GM21367 (cell line): ENCODE measurements around the gene EFCAB8.
"Not testable (repeated sequence)": the region's sequence is repeated elsewhere in the genome, so short reads cannot be mapped to it uniquely, and the experiment has no call there.

Source experiments
- ATAC-seq: cut with Tn5 transposase; IDR thresholded peaks from one replicate; pipeline ENCODE4 v1.9.1; 2021; ENCODE audit not compliant: unreplicated experiment

EFCAB8 gene

GRCh38 chr20:32950539-32950938, 91.8 kb downstream of the EFCAB8 start:
- not testable (repeated sequence) for ATAC-seq

DNA sequence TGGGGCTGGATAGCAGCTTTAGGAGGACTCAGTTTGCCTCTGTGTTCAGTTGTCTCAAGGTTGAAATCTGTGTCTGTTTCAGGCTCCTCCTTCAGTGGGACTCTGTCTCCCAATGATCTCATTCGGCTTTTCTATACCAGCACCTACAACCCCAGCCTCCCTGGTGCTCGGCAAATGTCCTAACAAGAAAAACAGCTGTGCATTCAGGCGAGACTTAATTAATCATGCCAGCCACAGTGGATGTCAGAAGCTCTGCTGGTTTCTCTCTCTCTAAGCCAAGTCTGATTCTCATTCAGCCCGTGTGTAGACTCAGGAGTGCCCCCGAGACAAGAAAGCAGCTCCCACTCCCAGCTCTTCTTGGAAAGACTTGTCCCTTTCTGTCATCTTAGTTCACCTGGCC, 98.7 kb downstream of the EFCAB8 start:
- ATAC-seq = no peak

DNA sequence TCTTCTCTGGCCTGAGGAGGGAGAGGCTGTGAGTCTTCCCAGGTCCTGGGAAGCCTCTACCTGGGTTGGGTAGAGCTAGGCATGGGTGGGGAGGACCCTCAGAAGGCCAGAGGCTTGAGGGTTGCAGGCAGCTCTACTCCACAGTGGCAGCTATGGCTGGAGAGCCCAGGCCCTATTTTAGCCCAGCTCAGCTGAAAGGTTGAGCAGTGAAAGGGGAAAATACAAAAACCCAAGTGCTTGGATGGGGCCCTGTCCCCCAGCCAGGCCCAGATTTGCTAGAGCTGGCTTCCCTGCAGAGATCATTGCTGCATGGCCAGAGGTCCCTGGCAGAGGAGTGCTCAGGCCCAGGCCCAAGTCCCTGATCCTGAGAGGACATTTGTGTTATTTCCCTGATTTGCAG, 99.9 kb downstream of the EFCAB8 start:
- no peak for ATAC-seq

DNA sequence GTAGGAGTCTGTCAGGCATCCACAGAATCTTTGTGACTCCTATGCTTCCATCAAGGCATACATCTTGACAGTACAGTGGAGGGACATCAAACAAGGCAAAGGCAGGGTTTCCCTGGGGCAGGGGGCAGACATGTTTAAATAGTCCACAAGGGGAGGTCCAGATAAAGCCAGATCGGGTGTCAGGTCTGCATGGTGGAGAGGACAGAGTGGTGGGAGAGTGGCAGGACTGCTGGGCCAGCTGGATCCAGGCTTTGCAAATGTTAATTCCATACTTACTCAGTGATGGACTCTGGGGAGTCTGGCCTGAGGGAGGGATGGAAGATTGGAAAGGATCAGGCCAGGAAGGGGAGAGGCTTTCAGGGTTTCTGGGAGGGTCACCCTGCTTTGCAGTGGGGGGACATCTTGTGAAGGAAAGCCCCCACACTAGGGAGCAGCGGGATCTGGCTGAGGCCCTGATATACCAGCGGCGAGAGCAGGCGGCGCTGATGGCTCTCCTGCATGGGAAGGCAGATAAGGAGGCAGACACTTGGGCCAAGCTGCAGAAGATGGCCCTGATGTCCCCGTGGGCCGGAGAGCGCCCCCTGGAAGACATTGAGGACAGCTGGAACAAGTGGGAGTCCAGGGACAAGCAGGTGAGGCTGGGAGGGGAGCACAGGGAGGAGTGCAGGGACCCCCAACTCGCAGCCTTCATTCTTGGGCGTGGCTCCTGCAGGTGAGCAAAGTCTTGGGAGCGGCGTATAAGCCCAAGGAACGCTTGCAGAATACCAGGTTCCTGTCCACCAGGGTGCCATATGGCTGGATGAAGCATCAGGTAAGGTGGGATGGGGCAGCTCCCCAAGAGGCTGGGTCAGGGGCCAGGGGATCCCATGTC, 100.9 kb downstream of the EFCAB8 start:
- no peak for ATAC-seq

DNA sequence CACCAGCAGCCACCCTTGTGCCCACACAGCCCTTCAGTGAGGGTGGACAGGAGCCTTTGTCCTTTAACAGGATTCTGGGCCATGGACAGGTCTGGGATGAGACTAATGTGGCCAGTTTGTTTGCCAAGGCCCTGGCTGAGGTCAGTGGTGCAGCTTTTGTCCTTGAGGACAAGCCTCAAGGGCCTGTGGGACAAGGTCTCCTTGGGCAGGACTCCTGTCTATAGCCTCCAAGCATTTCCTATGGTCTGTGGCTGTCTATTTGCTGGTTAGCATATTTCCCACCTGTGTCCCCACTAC, 101.4 kb downstream of the EFCAB8 start:
- ATAC-seq = no peak

GRCh38 chr20:32960849-32961731, 102.4 kb downstream of the EFCAB8 start:
- ATAC-seq = no peak

DNA sequence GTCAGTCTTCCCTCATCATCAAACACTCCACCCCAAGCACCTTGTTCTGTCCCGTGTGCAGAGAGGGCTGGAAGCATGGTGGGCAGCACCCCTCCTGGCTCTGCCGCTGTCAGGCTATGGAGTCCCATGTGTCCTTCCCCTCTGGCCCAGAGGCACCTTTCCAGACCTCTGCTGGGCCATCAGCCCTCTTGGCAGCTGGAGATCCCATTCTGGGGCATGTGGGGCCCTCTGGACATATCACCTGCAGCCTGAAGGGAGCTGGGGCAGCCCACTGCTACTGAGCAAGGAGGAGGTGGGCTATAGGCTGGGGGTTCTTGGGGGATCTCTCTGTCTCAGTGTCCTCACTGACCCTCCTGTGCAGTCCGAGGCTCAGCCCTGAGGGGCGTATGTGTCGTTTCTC, 103.3 kb downstream of the EFCAB8 start:
- ATAC-seq = no peak

DNA sequence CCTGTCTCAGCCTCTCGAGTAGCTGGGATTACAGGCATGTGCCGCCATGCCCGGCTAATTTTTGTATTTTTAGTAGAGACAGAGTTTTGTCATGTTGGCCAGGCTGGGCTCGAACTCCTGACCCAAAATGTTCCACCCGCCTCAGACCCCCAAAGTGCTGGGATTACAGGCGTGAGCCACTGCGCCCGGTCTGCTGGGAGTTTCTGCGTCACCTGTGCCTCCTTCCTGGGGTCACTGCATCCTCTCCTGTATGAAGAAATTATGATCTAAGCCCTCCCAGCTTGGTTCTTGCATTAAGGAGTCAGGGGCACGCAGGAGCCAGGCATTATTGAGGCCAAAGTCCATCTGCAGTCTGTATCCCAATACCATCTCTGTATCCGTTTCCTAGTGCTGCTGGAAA, 103.9 kb downstream of the EFCAB8 start:
- not testable (repeated sequence) for ATAC-seq

- no peak for ATAC-seq
Measured at GRCh38 chr20:32963176-32963575, 104.5 kb downstream of the EFCAB8 start.

DNA sequence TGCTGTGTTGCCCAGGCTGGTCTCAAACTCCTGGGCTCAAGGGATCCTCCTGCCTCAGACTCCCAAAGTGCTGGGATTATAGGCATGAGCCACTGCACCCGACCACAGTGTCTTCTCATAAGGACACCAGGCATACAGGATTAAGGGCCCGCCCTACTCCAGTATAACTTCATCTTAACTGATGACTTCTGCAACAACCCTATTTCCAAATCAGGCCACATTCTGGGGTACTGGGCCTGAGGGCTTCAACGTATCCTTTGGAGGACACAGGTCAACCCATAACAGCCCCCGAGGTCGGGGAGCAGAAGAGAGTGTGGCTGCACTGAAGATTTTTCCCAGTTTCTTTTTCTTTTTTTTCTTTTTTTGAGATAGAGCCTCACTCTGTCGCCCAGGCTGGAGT, 105.9 kb downstream of the EFCAB8 start:
- ATAC-seq = no peak

GRCh38 chr20:32965115-32965514, 106.4 kb downstream of the EFCAB8 start:
- ATAC-seq = no peak

DNA sequence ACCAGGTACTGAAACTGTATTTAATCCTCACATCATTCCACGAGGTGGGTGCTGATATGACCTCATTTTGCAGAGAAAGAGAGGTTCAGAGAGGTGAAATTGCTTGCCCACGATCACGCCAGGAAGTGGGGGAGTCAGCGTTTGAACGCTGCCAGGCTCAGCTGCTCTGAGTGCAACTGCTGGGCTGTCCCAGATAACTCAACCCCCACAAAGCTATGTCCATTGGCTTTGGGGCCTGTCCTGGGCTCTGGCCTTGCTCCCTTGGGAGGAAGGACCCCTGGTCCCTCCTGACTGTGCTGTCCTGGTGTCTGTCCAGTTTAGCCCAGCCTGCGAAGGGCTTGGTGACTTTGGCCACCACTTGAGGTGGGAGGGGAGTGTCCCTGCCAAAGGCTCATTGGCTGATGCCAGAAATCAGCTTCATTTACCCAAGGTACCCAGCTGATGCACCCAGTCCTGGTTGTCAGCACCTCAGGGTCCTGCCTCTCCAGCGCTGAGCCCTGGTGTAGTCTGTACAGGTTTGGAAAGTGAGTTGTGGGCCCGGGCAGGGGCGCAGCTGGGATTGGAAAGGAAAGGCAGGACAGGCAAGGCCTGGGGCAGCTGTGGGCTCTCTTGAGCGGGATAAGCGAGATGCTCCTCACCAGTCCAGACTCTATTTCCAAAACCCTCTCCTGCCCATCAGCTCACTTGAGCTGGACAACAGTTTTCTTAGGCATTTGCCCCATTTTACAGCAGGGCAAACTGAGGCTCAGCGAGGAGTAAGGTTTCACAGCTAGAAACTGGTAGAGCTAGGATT, 107.1 kb downstream of the EFCAB8 start:
- ATAC-seq = no peak

GRCh38 chr20:32966382-32966781, 107.7 kb downstream of the EFCAB8 start:
- no peak for ATAC-seq

DNA sequence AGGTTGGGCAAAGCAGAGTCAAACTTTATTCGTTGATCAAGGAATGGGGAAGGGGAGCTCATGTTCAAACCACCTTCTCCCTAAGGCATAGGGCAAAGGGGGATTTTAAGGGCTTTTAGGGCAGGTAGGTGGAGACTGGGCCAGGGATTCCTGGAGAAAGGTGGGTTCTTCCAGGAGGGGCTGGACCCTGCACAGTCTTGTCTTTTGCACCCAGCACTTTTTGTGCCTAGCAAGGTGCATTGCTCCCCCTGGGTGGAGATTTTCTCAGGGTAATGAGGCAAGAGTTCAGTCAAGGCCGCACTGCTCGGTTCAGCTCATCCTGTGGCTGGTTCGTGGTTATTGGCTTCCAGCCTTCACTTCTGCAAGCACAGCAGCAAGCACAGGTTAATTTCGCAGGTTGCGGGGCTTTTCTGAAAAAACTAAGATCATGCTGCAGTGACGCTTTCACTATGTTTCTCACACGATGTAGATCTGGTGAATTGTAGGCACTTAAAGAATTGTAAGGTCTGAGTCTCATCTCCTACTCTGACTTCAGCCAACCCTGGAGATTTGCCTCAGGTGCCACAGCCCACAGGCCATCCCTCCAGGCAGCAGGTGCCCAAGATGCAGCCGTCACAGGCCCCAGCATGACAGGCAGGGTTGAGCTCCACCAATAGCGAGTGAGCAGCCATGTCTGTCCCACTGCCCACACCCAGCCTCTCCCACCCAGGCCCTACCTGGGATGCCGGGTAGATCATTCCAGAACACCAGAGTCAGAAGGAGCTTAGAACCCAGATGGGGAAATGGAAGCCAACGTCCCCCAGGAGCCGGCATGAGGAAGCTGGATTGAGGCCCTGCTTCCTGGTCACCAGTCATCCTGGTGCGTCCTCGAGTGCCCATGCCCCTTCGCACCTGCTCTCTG, 108.4 kb downstream of the EFCAB8 start:
- no peak for ATAC-seq

DNA sequence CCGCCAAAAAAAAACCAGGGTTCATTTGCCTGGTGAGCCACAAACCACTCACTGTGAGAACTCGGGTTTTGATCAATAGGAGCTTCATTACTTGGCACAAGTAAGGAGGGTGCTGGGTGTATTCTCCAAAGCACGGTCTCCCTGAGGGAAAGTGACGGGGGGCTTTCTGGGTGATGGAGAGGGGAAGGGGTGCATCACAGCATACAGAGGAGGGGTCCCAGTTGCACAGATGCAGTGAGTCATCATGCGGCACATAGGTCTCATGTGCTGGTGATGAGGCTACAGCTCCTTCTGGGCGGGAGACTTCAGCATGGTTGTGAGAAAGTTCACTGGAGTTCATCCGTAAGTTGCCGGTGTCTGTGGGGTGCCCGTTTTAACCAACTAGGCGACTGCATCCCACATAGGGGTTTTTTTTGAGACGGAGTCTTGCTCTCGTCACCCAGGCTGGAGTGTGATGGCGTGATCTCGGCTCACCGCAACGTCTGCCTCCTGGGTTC, 109.3 kb downstream of the EFCAB8 start:
- ATAC-seq = no peak

GRCh38 chr20:32968478-32969241, 109.9 kb downstream of the EFCAB8 start:
- no peak for ATAC-seq

GRCh38 chr20:32969356-32970114, 110.8 kb downstream of the EFCAB8 start:
- ATAC-seq = no peak

DNA sequence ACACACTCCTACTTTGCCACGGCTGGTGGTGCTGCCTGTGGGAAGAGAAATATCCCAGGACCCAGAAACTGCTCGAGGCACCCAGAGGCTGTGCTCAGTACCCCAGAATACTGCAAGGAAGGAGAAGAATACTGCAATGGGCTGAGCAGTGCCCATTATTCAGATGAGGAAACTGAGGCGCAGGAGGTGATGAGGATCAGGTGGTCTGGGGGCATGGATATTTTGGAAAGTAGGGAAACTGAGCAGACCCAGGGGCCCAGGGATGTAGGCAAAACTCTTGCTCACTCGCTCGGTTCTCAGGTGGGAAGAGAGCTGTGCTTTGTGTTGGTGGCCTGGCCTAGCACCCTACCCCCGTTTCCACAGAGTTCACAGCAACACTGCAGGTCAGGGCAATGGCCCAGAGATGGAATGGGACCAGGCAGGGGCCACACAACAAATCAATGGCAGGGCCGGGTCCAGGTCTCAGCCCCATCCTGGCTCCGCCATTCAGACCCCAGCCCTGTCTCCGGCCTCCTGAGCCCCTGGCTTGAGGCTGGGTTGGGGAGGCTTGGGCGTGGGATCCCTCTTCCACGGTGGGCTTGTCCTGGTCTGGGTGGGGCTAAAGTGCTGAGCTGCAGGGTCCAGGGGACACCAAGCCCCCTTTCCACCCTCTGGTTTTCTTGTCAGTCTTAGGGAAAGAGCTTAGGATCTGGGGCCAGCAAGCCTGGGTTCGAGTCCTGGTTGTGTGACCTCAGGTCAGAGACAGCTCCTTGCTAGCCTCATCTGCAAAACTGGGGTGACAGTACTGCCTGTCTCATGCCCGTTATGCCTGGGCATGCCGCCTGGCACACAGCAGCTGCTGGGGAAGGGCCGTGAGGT, 111.6 kb downstream of the EFCAB8 start:
- no peak for ATAC-seq
